GM21619 (cell line): ENCODE measurements around the gene HOMEZ.
"Not testable (repeated sequence)": the region's sequence is repeated elsewhere in the genome, so short reads cannot be mapped to it uniquely, and the experiment has no call there.

Experiments used
- ATAC-seq: cut with Tn5 transposase; IDR thresholded peaks from one replicate; pipeline ENCODE4 v1.9.1; 2021; ENCODE audit not compliant: unreplicated experiment

Gene HOMEZ

GRCh38 chr14:23228812-23229211, 57.1 kb downstream of the HOMEZ start:
- no peak for ATAC-seq

- ATAC-seq = no peak
Measured at GRCh38 chr14:23227566-23227965, 58.4 kb downstream of the HOMEZ start.

GRCh38 chr14:23224958-23225357, 61.0 kb downstream of the HOMEZ start:
- ATAC-seq = not testable (repeated sequence)
